PC-3 (cell line): ENCODE results near the gene LBR. TPM values are rescaled to one million over a fixed set of nuclear protein-coding genes. Genes with fewer than 3 reads are reported as not detected.

Experiments
- ATAC-seq: fragments of 200-7000 bp; cut with Tn5 transposase; 2 replicates; pipeline ENCODE4 v1.9.1; 2020; ENCODE audit warnings: mild to moderate bottlenecking, moderate library complexity
- BruUV-seq: library from RNA; stranded (reverse); fragments of 400-500 nt; replicated peaks from 2 replicates; lab custom pipeline; 2021; lab: Mats Ljungman, UMichigan
- CTCF ChIA-PET: fragments of 300-600 bp; sonication (Branson Sonifier 250); formaldehyde crosslinking; loops from one replicate; lab custom pipeline; 2022; ENCODE audit warnings: antibody characterized with exemption; lab: Charles Lee
- POLR2A ChIA-PET: fragments of 300-600 bp; sonication (Branson Sonifier 250); formaldehyde crosslinking; loops from one replicate; lab custom pipeline; 2022; ENCODE audit warnings: antibody characterized with exemption; ENCODE audit not compliant: unreplicated experiment; lab: Charles Lee
- DNase-seq: peaks from one replicate; pipeline ENCODE4 v3.0.0-alpha.2; 2015
- H2AFZ ChIP-seq: fragments of 300-600 bp; sonication (generic); 2 replicates; pipeline ENCODE4 v1.6.0; 2016; ENCODE audit warnings: antibody characterized with exemption, low read length
- H3F3A ChIP-seq: fragments of 300-600 bp; sonication (generic); one replicate; pipeline ENCODE4 v1.6.0; 2017; ENCODE audit warnings: antibody characterized with exemption, low read length, control low read depth, mild to moderate bottlenecking; ENCODE audit not compliant: unreplicated experiment
- H3K27ac ChIP-seq: fragments of 300-600 bp; sonication (generic); 2 replicates; pipeline ENCODE4 v1.5.1; 2016; ENCODE audit warnings: mild to moderate bottlenecking, low read length
- H3K27me3 ChIP-seq: fragments of 300-600 bp; sonication (generic); 2 replicates; pipeline ENCODE4 v1.6.1; 2016; ENCODE audit warnings: low read length, mixed read lengths
- H3K36me3 ChIP-seq: fragments of 300-600 bp; sonication (generic); 2 replicates; pipeline ENCODE4 v1.6.1; 2016; ENCODE audit warnings: low read depth, mixed run types, low read length, mixed read lengths
- H3K4me1 ChIP-seq: fragments of 300-600 bp; sonication (generic); 2 replicates; pipeline ENCODE4 v1.5.1; 2016; ENCODE audit warnings: low read length; ENCODE audit not compliant: insufficient read depth
- H3K4me2 ChIP-seq: fragments of 300-600 bp; sonication (generic); 2 replicates; pipeline ENCODE4 v1.6.0; 2016; ENCODE audit warnings: low read length
- H3K4me3 ChIP-seq: fragments of 300-600 bp; sonication (generic); 2 replicates; pipeline ENCODE4 v1.5.1; 2016; ENCODE audit warnings: mild to moderate bottlenecking, low read length, mixed read lengths
- H3K79me2 ChIP-seq: fragments of 300-600 bp; sonication (generic); 2 replicates; pipeline ENCODE4 v1.6.1; 2017; ENCODE audit warnings: low read length, mixed read lengths
- H3K9ac ChIP-seq: fragments of 300-600 bp; sonication (generic); 2 replicates; pipeline ENCODE4 v1.6.0; 2016; ENCODE audit warnings: mild to moderate bottlenecking, low read length
- H3K9me2 ChIP-seq: fragments of 300-600 bp; sonication (generic); replicated peaks from 2 replicates; pipeline ENCODE4 v1.6.1; 2016; ENCODE audit warnings: mixed run types, low read length, mixed read lengths
- H3K9me3 ChIP-seq: fragments of 300-600 bp; sonication (generic); 2 replicates; pipeline ENCODE4 v1.6.1; 2016; ENCODE audit warnings: low read length, mixed read lengths
- H4K20me1 ChIP-seq: fragments of 300-600 bp; sonication (generic); 2 replicates; pipeline ENCODE4 v1.6.1; 2016; ENCODE audit warnings: low read length, mixed read lengths
- EZH2 ChIP-seq: fragments of 300-600 bp; sonication (generic); IDR thresholded peaks from one replicate; pipeline ENCODE4 v1.6.1; 2017; ENCODE audit warnings: antibody characterized with exemption, mild to moderate bottlenecking, low read length; ENCODE audit not compliant: unreplicated experiment
- EZH2phosphoT487 ChIP-seq: fragments of 300-600 bp; sonication (generic); IDR thresholded peaks from 2 replicates; pipeline ENCODE4 v1.6.1; 2018; ENCODE audit warnings: mild to moderate bottlenecking, antibody characterized with exemption, low read length, borderline replicate concordance
- intact Hi-C: fragments of 100-400 bp; cut with micrococcal nuclease; formaldehyde crosslinking; loops from 2 replicates; pipeline ENCODE4 v1.9.0; 2023
- total RNA-seq: library from RNA; depleted of rRNA; stranded (reverse); fragments of >200 nt; gene quantifications from 2 replicates; pipeline ENCODE4 v1.2.3, GENCODE V29; 2014
- TF ChIP-seq, protein P1 (sequence below): fragments of 300-600 bp; sonication (generic); conservative IDR thresholded peaks from 2 replicates; pipeline ENCODE4 v1.5.1; 2017; ENCODE audit warnings: antibody characterized with exemption, low read depth, mild to moderate bottlenecking, low read length

The LBR gene
- total RNA-seq, 1 experiment from 2014 or later: 35.1 TPM

DNA sequence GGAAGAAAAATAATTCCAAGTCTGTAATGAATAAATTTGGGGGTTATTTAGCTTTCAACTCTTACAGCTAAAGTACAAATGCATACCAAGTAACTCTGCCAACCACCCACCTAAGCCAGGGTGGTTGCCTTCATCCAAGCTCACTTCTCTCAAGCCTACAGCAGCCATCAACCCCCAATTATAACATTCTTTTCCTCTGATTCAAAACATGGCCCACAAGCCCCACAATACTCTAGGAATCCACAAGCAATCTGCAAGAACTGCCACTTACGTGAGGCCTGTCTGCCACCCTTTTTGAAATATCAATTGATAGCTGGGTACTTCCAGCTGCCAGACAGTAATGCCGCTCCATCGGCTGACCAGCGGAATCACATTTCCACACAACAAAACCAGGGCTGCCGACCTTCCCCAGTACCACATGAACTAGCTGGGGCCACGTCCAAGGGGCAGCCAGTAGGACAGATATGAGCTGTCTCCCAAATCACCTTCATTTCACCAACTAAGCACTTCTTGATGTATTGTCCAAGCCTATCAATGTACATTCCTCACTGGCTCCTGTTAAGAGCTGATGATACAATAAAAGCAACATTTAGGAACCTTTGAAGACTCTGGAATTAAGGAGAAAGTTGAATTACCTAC lies 3.2 kb downstream of the LBR start:
- peak overlapping the region; percentile 89 for H3K4me3 ChIP-seq
- DNase-seq: peak; percentile 61
- H2AFZ ChIP-seq: no peak overlapping the region
- CTCF ChIA-PET: interaction anchor here (0.6 kb wide), 2 partner anchors 9 to 200 kb away, joined by 3 read pairs; no protein-coding TSS in a partner anchor
- peaks cover 70% of the 10 kb centered on the region for H3K79me2 ChIP-seq
- peak overlapping the region; percentile 92 for H3K4me2 ChIP-seq
- H3K27ac ChIP-seq: no peak overlapping the region
- peaks cover 15% of the 10 kb centered on the region; the same call in 1 of the 2 replicates for H3K36me3 ChIP-seq
- no peak overlapping the region for H3K9ac ChIP-seq
- H3K9me2 ChIP-seq: no peaks in the 10 kb centered on the region
- no peak for ATAC-seq
- no peaks in the 10 kb centered on the region for H3K9me3 ChIP-seq
- no peaks in the 10 kb centered on the region for H3K27me3 ChIP-seq
- no TSS peak for BruUV-seq
- H3K4me1 ChIP-seq: peaks cover 48% of the 10 kb centered on the region
- POLR2A ChIA-PET: interaction anchor here (0.5 kb wide), 1 partner anchor 567 kb away, joined by 4 read pairs; no protein-coding TSS in a partner anchor
- H4K20me1 ChIP-seq: peaks cover 42% of the 10 kb centered on the region
- TF ChIP-seq EZH2phosphoT487 (no peak), EZH2 (no peak)
- TF ChIP-seq, protein P1, sequence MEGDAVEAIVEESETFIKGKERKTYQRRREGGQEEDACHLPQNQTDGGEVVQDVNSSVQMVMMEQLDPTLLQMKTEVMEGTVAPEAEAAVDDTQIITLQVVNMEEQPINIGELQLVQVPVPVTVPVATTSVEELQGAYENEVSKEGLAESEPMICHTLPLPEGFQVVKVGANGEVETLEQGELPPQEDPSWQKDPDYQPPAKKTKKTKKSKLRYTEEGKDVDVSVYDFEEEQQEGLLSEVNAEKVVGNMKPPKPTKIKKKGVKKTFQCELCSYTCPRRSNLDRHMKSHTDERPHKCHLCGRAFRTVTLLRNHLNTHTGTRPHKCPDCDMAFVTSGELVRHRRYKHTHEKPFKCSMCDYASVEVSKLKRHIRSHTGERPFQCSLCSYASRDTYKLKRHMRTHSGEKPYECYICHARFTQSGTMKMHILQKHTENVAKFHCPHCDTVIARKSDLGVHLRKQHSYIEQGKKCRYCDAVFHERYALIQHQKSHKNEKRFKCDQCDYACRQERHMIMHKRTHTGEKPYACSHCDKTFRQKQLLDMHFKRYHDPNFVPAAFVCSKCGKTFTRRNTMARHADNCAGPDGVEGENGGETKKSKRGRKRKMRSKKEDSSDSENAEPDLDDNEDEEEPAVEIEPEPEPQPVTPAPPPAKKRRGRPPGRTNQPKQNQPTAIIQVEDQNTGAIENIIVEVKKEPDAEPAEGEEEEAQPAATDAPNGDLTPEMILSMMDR: no peak
- intact Hi-C loops: loop anchor here (5.0 kb wide), 1 partner anchor 492 kb away; no protein-coding TSS in a partner anchor
- no peaks in the 10 kb centered on the region for H3F3A ChIP-seq

DNA sequence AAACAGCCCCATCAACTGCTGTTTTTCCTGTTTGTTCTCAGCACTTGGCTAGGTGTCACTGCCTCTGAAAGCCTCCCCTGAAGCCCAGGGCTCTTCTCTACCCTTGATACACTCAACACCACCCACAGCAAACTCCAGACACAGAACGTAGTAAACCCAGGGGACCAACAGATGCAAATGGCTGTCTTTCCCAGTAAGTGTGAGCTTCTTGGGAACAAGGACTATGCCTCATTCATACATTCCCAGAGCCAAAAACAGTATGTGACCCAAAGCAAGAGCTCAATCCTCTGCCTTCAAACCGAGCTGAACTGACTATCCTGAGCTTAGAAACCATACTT lies 4.4 kb downstream of the LBR start:
- TF ChIP-seq EZH2phosphoT487 (no peak), EZH2 (no peak)
- TF ChIP-seq, protein P1: no peak
- no peaks in the 10 kb centered on the region for H3K9me2 ChIP-seq
- BruUV-seq: no TSS peak
- peak overlapping the region; percentile 7; the same call in 1 of the 2 replicates for H3K4me3 ChIP-seq
- H3K4me2 ChIP-seq: peak overlapping the region; percentile 92
- peaks cover 42% of the 10 kb centered on the region for H4K20me1 ChIP-seq
- intact Hi-C loops: no loop called here
- ATAC-seq: no peak
- CTCF ChIA-PET: no interaction called here
- POLR2A ChIA-PET: no interaction called here
- H3K4me1 ChIP-seq: peaks cover 47% of the 10 kb centered on the region
- H2AFZ ChIP-seq: no peak overlapping the region
- no peak overlapping the region for H3K9ac ChIP-seq
- H3F3A ChIP-seq: no peaks in the 10 kb centered on the region
- peak overlapping the region; percentile 14 for H3K27ac ChIP-seq
- no peaks in the 10 kb centered on the region for H3K9me3 ChIP-seq
- no peaks in the 10 kb centered on the region for H3K27me3 ChIP-seq
- peaks cover 70% of the 10 kb centered on the region for H3K79me2 ChIP-seq
- peak; percentile 16 for DNase-seq
- H3K36me3 ChIP-seq: peaks cover 22% of the 10 kb centered on the region; the same call in 1 of the 2 replicates
